H9 (cell line): ENCODE measurements around the gene VEGFA. TPM values are rescaled to one million over a fixed set of nuclear protein-coding genes. Genes with fewer than 3 reads are reported as not detected.

ENCODE experiments used
- DNase-seq: peaks from one replicate; pipeline ENCODE4 v3.0.0-alpha.2; 2017
- H2AFZ ChIP-seq: one replicate; pipeline ENCODE4 v1.6.1; 2013; ENCODE audit warnings: mild to moderate bottlenecking, low read length, control low read depth, moderate library complexity
- H2AK5ac ChIP-seq: 2 replicates; pipeline ENCODE4 v1.6.1; 2013; ENCODE audit warnings: low read length, control low read depth, mixed read lengths; ENCODE audit not compliant: insufficient read length
- H2BK120ac ChIP-seq: one replicate; pipeline ENCODE4 v1.6.1; 2013; ENCODE audit warnings: low read depth, mild to moderate bottlenecking, low read length, control low read depth, inconsistent platforms; ENCODE audit not compliant: poor library complexity, severe bottlenecking
- H2BK12ac ChIP-seq: 2 replicates; pipeline ENCODE4 v1.6.1; 2013; ENCODE audit warnings: low read length, control low read depth, mixed read lengths, low read depth; ENCODE audit not compliant: insufficient read length
- H2BK15ac ChIP-seq: 2 replicates; pipeline ENCODE4 v1.6.1; 2013; ENCODE audit warnings: low read depth, low read length, control low read depth
- H2BK20ac ChIP-seq: one replicate; pipeline ENCODE4 v1.6.1; 2013; ENCODE audit warnings: low read depth, mild to moderate bottlenecking, low read length, control low read depth, inconsistent platforms; ENCODE audit not compliant: poor library complexity, severe bottlenecking
- H2BK5ac ChIP-seq: 2 replicates; pipeline ENCODE4 v1.6.1; 2013; ENCODE audit warnings: low read length, control low read depth, mixed read lengths; ENCODE audit not compliant: insufficient read length
- H3K14ac ChIP-seq: 2 replicates; pipeline ENCODE4 v1.6.1; 2013; ENCODE audit warnings: low read length, control low read depth; ENCODE audit not compliant: insufficient read depth
- H3K18ac ChIP-seq: 2 replicates; pipeline ENCODE4 v1.6.1; 2013; ENCODE audit warnings: low read depth, mild to moderate bottlenecking, mixed read lengths, low read length, control low read depth; ENCODE audit not compliant: insufficient read length
- H3K23ac ChIP-seq: 2 replicates; pipeline ENCODE4 v1.6.1; 2013; ENCODE audit warnings: low read length, control low read depth, mixed read lengths, low read depth; ENCODE audit not compliant: insufficient read length
- H3K23me2 ChIP-seq: 2 replicates; pipeline ENCODE4 v1.6.1; 2013; ENCODE audit warnings: low read depth, mild to moderate bottlenecking, mixed read lengths, low read length, control low read depth; ENCODE audit not compliant: insufficient read length, poor library complexity, severe bottlenecking
- H3K27ac ChIP-seq: 2 replicates; pipeline ENCODE4 v1.5.1; 2013; ENCODE audit warnings: low read length, control low read depth, mixed read lengths, low read depth; ENCODE audit not compliant: insufficient read length
- H3K27me3 ChIP-seq: 2 replicates; pipeline ENCODE4 v1.6.1; 2013; ENCODE audit warnings: low read length, control low read depth, inconsistent platforms; ENCODE audit not compliant: insufficient read depth
- H3K4ac ChIP-seq: 2 replicates; pipeline ENCODE4 v1.6.1; 2013; ENCODE audit warnings: low read depth, mild to moderate bottlenecking, control low read depth, inconsistent platforms, low read length, moderate library complexity
- H3K4me1 ChIP-seq: 2 replicates; pipeline ENCODE4 v1.6.1; 2013; ENCODE audit warnings: low read length, control low read depth, inconsistent platforms; ENCODE audit not compliant: insufficient read depth
- H3K4me2 ChIP-seq: 2 replicates; pipeline ENCODE4 v1.6.1; 2013; ENCODE audit warnings: low read length, control low read depth, mixed read lengths; ENCODE audit not compliant: insufficient read length, insufficient read depth
- H3K56ac ChIP-seq: 2 replicates; pipeline ENCODE4 v1.6.1; 2013; ENCODE audit warnings: low read depth, mild to moderate bottlenecking, mixed read lengths, low read length, control low read depth; ENCODE audit not compliant: insufficient read length
- H3K79me1 ChIP-seq: 2 replicates; pipeline ENCODE4 v1.6.1; 2013; ENCODE audit warnings: low read depth, mild to moderate bottlenecking, moderate library complexity, low read length, control low read depth, inconsistent platforms; ENCODE audit not compliant: insufficient read depth, poor library complexity, severe bottlenecking
- H3K79me2 ChIP-seq: 2 replicates; pipeline ENCODE4 v1.6.1; 2013; ENCODE audit warnings: low read length, control low read depth, inconsistent platforms; ENCODE audit not compliant: insufficient read depth
- H3K9ac ChIP-seq: 2 replicates; pipeline ENCODE4 v1.6.1; 2013; ENCODE audit warnings: low read length, control low read depth, mixed read lengths; ENCODE audit not compliant: insufficient read length; ENCODE audit errors: extremely low read depth
- H3K9me3 ChIP-seq: one replicate; pipeline ENCODE4 v1.6.1; 2013; ENCODE audit warnings: low read depth, low read length, inconsistent platforms; ENCODE audit not compliant: control insufficient read depth
- H3T11ph ChIP-seq: one replicate; pipeline ENCODE4 v1.6.1; 2013; ENCODE audit warnings: mild to moderate bottlenecking, low read length, control low read depth, inconsistent platforms
- H4K20me1 ChIP-seq: one replicate; pipeline ENCODE4 v1.6.1; 2013; ENCODE audit not compliant: control insufficient read depth, insufficient read length, insufficient read depth
- H4K5ac ChIP-seq: 2 replicates; pipeline ENCODE4 v1.6.1; 2013; ENCODE audit warnings: low read depth, mild to moderate bottlenecking, mixed read lengths, low read length, control low read depth; ENCODE audit not compliant: insufficient read length
- H4K8ac ChIP-seq: replicated peaks from 2 replicates; pipeline ENCODE4 v1.6.1; 2013; ENCODE audit warnings: low read length, control low read depth, mixed read lengths, low read depth; ENCODE audit not compliant: insufficient read length
- H4K91ac ChIP-seq: 2 replicates; pipeline ENCODE4 v1.6.1; 2013; ENCODE audit warnings: low read depth, mild to moderate bottlenecking, moderate library complexity, mixed read lengths, low read length, control low read depth; ENCODE audit not compliant: insufficient read length
- H3K27ac Mint-ChIP-seq, 3 experiments: 2 replicates in 2 of 3; 3 replicates in 1 of 3; pipeline ENCODE4 v1.8.0; 2020 to 2021; ENCODE audit warnings: mixed read lengths in 3 of 3, mild to moderate bottlenecking in 1 of 3, moderate library complexity in 1 of 3
- H3K27me3 Mint-ChIP-seq: 2 replicates; pipeline ENCODE4 v1.8.0; 2021; ENCODE audit warnings: low read depth, mild to moderate bottlenecking, moderate library complexity, mixed read lengths
- H3K36me3 Mint-ChIP-seq, 3 experiments: 2 replicates in 2 of 3; 3 replicates in 1 of 3; pipeline ENCODE4 v1.8.0; 2020 to 2021; ENCODE audit warnings: low read depth in 3 of 3, mixed read lengths in 3 of 3; ENCODE audit not compliant: insufficient read depth in 1 of 3
- H3K4me1 Mint-ChIP-seq, 2 experiments: 2 replicates each; pipeline ENCODE4 v1.8.0; 2020; ENCODE audit warnings: mixed read lengths in 2 of 2
- H3K4me3 Mint-ChIP-seq, 2 experiments: 2 replicates in 1 of 2; 3 replicates in 1 of 2; pipeline ENCODE4 v1.8.0; 2020 to 2021; ENCODE audit warnings: mild to moderate bottlenecking in 2 of 2, mixed read lengths in 2 of 2, moderate library complexity in 1 of 2
- H3K9me3 Mint-ChIP-seq, 2 experiments: 2 replicates in 1 of 2; 3 replicates in 1 of 2; pipeline ENCODE4 v1.8.0; 2020; ENCODE audit warnings: mild to moderate bottlenecking in 2 of 2, mixed read lengths in 2 of 2, moderate library complexity in 1 of 2
- WGBS: extraction: QIAGEN DNeasy Blood & Tissue Kit; methylation state at CpG from one replicate; pipeline ENCODE4 v1.1.7; 2013; ENCODE audit warnings: missing lambda C conversion rate, low lambda C conversion rate, mixed read lengths; ENCODE audit not compliant: insufficient read length; ENCODE audit errors: extremely low coverage; 5-methylcytosine and 5-hydroxymethylcytosine counted together
- total RNA-seq: library from RNA; stranded (reverse); gene quantifications from 2 replicates; pipeline ENCODE4 v1.2.1, GENCODE V29; 2021
- TF ChIP-seq, protein P1 (sequence below): fragments of 200-600 bp; sonication (generic); conservative IDR thresholded peaks from 3 replicates; pipeline ENCODE4 v1.8.0; 2021; ENCODE audit warnings: antibody characterized with exemption, mild to moderate bottlenecking

VEGFA gene
- total RNA-seq, 1 experiment from 2014 or later = 47.9 TPM

DNA sequence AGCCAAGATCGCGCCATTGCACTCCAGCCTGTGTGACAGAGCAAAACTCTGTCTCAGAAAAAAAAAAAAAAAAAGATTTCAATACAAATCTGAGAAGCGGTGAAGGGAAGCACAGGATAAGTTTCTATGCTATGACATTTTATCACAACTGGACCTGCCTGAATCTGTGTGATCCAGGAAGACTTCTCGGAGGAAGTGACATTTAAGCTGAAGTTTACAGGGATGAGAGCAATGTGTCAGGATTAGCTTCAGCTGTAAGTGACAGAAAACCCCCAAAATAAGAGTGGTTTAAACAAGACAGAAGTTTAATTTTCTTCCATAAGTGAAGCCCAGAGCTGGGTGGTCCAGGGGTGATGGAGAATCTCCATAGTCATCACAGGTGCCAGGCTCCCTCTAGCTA, 49.0 kb upstream of the VEGFA start:
- Histone ChIP-seq H3T11ph (no peak overlapping the region), H3K4me1 (no peaks in the 10 kb centered on the region), H3K79me2 (no peaks in the 10 kb centered on the region), H2BK20ac (no peak overlapping the region), H3K4me2 (no peak overlapping the region), H3K27me3 (no peaks in the 10 kb centered on the region), H4K20me1 (no peaks in the 10 kb centered on the region), H2AFZ (no peak overlapping the region), H3K23me2 (no peaks in the 10 kb centered on the region), H2BK15ac (no peak overlapping the region), H3K27ac (no peak overlapping the region), H4K91ac (no peak overlapping the region), H2BK5ac (no peak overlapping the region), H3K23ac (no peak overlapping the region), H2AK5ac (no peak overlapping the region), H2BK120ac (no peak overlapping the region), H4K8ac (no peak overlapping the region), H3K9ac (no peak overlapping the region), H3K14ac (no peak overlapping the region), H3K4ac (no peak overlapping the region), H3K9me3 (no peaks in the 10 kb centered on the region), H4K5ac (no peak overlapping the region), H3K18ac (no peak overlapping the region), H3K56ac (no peak overlapping the region), H3K79me1 (no peaks in the 10 kb centered on the region), H2BK12ac (no peak overlapping the region)
- H3K4me3 Mint-ChIP-seq = no peak overlapping the region
- no peak overlapping the region for H3K27ac Mint-ChIP-seq
- WGBS = no CpG with 5 or more reads among the region's 4 CpGs
- TF ChIP-seq, protein P1, sequence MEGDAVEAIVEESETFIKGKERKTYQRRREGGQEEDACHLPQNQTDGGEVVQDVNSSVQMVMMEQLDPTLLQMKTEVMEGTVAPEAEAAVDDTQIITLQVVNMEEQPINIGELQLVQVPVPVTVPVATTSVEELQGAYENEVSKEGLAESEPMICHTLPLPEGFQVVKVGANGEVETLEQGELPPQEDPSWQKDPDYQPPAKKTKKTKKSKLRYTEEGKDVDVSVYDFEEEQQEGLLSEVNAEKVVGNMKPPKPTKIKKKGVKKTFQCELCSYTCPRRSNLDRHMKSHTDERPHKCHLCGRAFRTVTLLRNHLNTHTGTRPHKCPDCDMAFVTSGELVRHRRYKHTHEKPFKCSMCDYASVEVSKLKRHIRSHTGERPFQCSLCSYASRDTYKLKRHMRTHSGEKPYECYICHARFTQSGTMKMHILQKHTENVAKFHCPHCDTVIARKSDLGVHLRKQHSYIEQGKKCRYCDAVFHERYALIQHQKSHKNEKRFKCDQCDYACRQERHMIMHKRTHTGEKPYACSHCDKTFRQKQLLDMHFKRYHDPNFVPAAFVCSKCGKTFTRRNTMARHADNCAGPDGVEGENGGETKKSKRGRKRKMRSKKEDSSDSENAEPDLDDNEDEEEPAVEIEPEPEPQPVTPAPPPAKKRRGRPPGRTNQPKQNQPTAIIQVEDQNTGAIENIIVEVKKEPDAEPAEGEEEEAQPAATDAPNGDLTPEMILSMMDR = no peak
- no peaks in the 10 kb centered on the region for H3K9me3 Mint-ChIP-seq
- H3K27me3 Mint-ChIP-seq = peaks cover 13% of the 10 kb centered on the region
- peaks cover 10 to 15% of the 10 kb centered on the region in 2 experiments for H3K4me1 Mint-ChIP-seq
- no peaks in the 10 kb centered on the region for H3K36me3 Mint-ChIP-seq
- no peak for DNase-seq
